ENCODE measurements around the gene CHAD.

Gene CHAD

DNA sequence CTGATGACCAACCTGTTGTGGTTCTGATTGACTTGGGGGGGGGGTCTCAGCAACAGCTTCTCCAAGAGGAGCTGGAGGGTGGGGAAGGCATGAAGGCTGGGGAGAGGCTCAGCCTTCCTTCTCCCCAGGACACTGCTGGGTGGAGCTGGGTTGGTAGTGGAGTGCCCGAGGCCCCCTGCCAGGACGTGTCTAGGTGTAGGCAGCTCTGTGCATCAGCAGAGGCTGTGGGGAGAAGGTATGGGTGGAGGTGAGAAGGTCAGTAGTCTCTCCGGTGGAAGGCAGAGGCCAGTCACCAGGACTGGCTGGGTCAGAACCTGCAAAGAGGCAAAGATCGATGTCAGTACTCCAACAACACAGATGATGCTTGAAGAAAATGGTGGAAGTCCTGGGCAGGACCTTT lies 3.9 kb downstream of the CHAD start:
- Histone ChIP-seq H3K9ac (ENCODE audit: low read length) (no peak overlapping the region), H3K4me2 (ENCODE audit: low read length, poor library complexity, severe bottlenecking) (no peak overlapping the region), H3K18ac (ENCODE audit: low read depth in 1 of 2, low read length in 2 of 2) (no peak overlapping the region), H3K14ac (ENCODE audit: low read length in 2 of 2) (no peak overlapping the region), H3K79me1 (replicated peaks; ENCODE audit: low read length, poor library complexity, severe bottlenecking) (no peaks in the 10 kb centered on the region), H2BK12ac (ENCODE audit: low read length in 2 of 2) (no peak overlapping the region), H2BK15ac (ENCODE audit: low read depth, poor library complexity, severe bottlenecking) (no peak overlapping the region), H3K4me3 (ENCODE audit: insufficient read depth in 1 of 2, low read depth in 1 of 2, low read length in 2 of 2) (no peak overlapping the region), H4K91ac (ENCODE audit: low read length) (no peak overlapping the region), H3K9me3 (ENCODE audit: control insufficient read depth, low read length) (no peaks in the 10 kb centered on the region), H3K36me3 (ENCODE audit: control insufficient read depth in 1 of 2, insufficient read depth in 2 of 2, low read depth in 1 of 2, low read length in 2 of 2) (peaks cover 0 to 56% of the 10 kb centered on the region in 2 experiments), H2BK120ac (ENCODE audit: low read depth, low read length) (no peak overlapping the region), H2AK5ac (ENCODE audit: low read length, severe bottlenecking) (no peak overlapping the region), H3K27me3 (ENCODE audit: control insufficient read depth in 1 of 2, insufficient read depth in 1 of 2, low read length in 2 of 2) (peaks cover 17 to 35% of the 10 kb centered on the region in 2 experiments), H2AFZ (ENCODE audit: low read depth, low read length) (no peak overlapping the region), H3K4me1 (ENCODE audit: control insufficient read depth, insufficient read depth, low read depth, low read length) (peaks cover 14% of the 10 kb centered on the region), H3K4ac (ENCODE audit: low read depth in 1 of 2, low read length in 2 of 2) (no peak overlapping the region), H3K23ac (ENCODE audit: low read length in 2 of 2) (no peak overlapping the region), H4K8ac (ENCODE audit: low read length) (no peak overlapping the region), H3K27ac (ENCODE audit: low read length, poor library complexity, severe bottlenecking) (no peak overlapping the region), H2BK5ac (ENCODE audit: low read depth, low read length, poor library complexity, severe bottlenecking) (no peak overlapping the region)
- WGBS, result 93% methylated on average over 4 of the region's 4 CpGs
- no peak for DNase-seq

- no peak overlapping the region for H3K27ac ChIP-seq (ENCODE audit: low read length, poor library complexity, severe bottlenecking)
- no peaks in the 10 kb centered on the region for H3K79me1 ChIP-seq (replicated peaks; ENCODE audit: low read length, poor library complexity, severe bottlenecking)
- no peak overlapping the region for H2BK15ac ChIP-seq (ENCODE audit: low read depth, poor library complexity, severe bottlenecking)
- no peaks in the 10 kb centered on the region for H3K9me3 ChIP-seq (ENCODE audit: control insufficient read depth, low read length)
- H3K4me3 ChIP-seq (ENCODE audit: insufficient read depth in 1 of 2, low read depth in 1 of 2, low read length in 2 of 2), result no peak overlapping the region
- 100% methylated on average over 3 of the region's 3 CpGs for WGBS
- no peak overlapping the region for H2BK12ac ChIP-seq (ENCODE audit: low read length in 2 of 2)
- no peak overlapping the region for H3K4me2 ChIP-seq (ENCODE audit: low read length, poor library complexity, severe bottlenecking)
- H3K9ac ChIP-seq (ENCODE audit: low read length), result no peak overlapping the region
- H3K18ac ChIP-seq (ENCODE audit: low read depth in 1 of 2, low read length in 2 of 2), result no peak overlapping the region
- H3K27me3 ChIP-seq (ENCODE audit: control insufficient read depth in 1 of 2, insufficient read depth in 1 of 2, low read length in 2 of 2), result peaks cover 12 to 29% of the 10 kb centered on the region in 2 experiments
- H4K8ac ChIP-seq (ENCODE audit: low read length), result no peak overlapping the region
- no peak overlapping the region for H2AFZ ChIP-seq (ENCODE audit: low read depth, low read length)
- no peak overlapping the region for H2BK120ac ChIP-seq (ENCODE audit: low read depth, low read length)
- no peak overlapping the region for H3K4ac ChIP-seq (ENCODE audit: low read depth in 1 of 2, low read length in 2 of 2)
- no peak overlapping the region for H2AK5ac ChIP-seq (ENCODE audit: low read length, severe bottlenecking)
- no peak for DNase-seq
- no peak overlapping the region for H2BK5ac ChIP-seq (ENCODE audit: low read depth, low read length, poor library complexity, severe bottlenecking)
- H3K36me3 ChIP-seq (ENCODE audit: control insufficient read depth in 1 of 2, insufficient read depth in 2 of 2, low read depth in 1 of 2, low read length in 2 of 2), result peaks cover 0 to 56% of the 10 kb centered on the region in 2 experiments
- peaks cover 15% of the 10 kb centered on the region for H3K4me1 ChIP-seq (ENCODE audit: control insufficient read depth, insufficient read depth, low read depth, low read length)
- no peak overlapping the region for H3K14ac ChIP-seq (ENCODE audit: low read length in 2 of 2)
- H4K91ac ChIP-seq (ENCODE audit: low read length), result no peak overlapping the region
- no peak overlapping the region for H3K23ac ChIP-seq (ENCODE audit: low read length in 2 of 2)
Measured at GRCh38 chr17:50464121-50464520, 4.6 kb downstream of the CHAD start.

DNA sequence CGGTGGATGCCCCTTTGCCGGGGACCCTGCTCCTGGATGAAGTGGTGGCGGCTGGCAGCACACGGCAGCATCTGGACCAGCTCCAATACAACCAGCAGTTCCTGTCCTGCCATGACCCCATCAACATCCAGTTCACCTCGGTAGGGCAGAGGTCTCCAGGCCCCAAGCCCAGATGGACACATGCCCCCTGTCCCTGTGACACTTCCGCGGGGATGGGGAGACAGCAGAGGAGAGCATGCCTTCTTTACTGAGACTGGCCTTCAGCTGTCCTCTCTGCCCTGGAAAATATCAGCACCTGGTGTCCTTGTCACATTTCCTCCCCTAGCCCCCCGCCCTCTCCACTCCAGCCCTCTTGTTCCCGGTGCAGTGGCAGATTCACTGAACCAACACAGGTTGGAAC lies 6.2 kb downstream of the CHAD start:
- no peak overlapping the region for H2BK5ac ChIP-seq (ENCODE audit: low read depth, low read length, poor library complexity, severe bottlenecking)
- no peaks in the 10 kb centered on the region for H3K79me1 ChIP-seq (replicated peaks; ENCODE audit: low read length, poor library complexity, severe bottlenecking)
- H3K4me3 ChIP-seq (ENCODE audit: insufficient read depth in 1 of 2, low read depth in 1 of 2, low read length in 2 of 2), result no peak overlapping the region
- no peak overlapping the region for H3K27ac ChIP-seq (ENCODE audit: low read length, poor library complexity, severe bottlenecking)
- no peak overlapping the region for H2BK120ac ChIP-seq (ENCODE audit: low read depth, low read length)
- no peak overlapping the region for H4K8ac ChIP-seq (ENCODE audit: low read length)
- no peak overlapping the region for H3K4me2 ChIP-seq (ENCODE audit: low read length, poor library complexity, severe bottlenecking)
- H3K23ac ChIP-seq (ENCODE audit: low read length in 2 of 2), result no peak overlapping the region
- no peak overlapping the region for H2BK12ac ChIP-seq (ENCODE audit: low read length in 2 of 2)
- no peak overlapping the region for H4K91ac ChIP-seq (ENCODE audit: low read length)
- H2BK15ac ChIP-seq (ENCODE audit: low read depth, poor library complexity, severe bottlenecking), result no peak overlapping the region
- no peak for DNase-seq
- H3K9me3 ChIP-seq (ENCODE audit: control insufficient read depth, low read length), result no peaks in the 10 kb centered on the region
- peaks cover 8% of the 10 kb centered on the region for H3K4me1 ChIP-seq (ENCODE audit: control insufficient read depth, insufficient read depth, low read depth, low read length)
- no peak overlapping the region for H3K18ac ChIP-seq (ENCODE audit: low read depth in 1 of 2, low read length in 2 of 2)
- H2AFZ ChIP-seq (ENCODE audit: low read depth, low read length), result no peak overlapping the region
- no peak overlapping the region for H3K9ac ChIP-seq (ENCODE audit: low read length)
- no peak overlapping the region for H3K14ac ChIP-seq (ENCODE audit: low read length in 2 of 2)
- no peak overlapping the region for H2AK5ac ChIP-seq (ENCODE audit: low read length, severe bottlenecking)
- no peak overlapping the region for H3K4ac ChIP-seq (ENCODE audit: low read depth in 1 of 2, low read length in 2 of 2)
- H3K27me3 ChIP-seq (ENCODE audit: control insufficient read depth in 1 of 2, insufficient read depth in 1 of 2, low read length in 2 of 2), result peaks cover under 1 to 12% of the 10 kb centered on the region in 2 experiments
- H3K36me3 ChIP-seq (ENCODE audit: control insufficient read depth in 1 of 2, insufficient read depth in 2 of 2, low read depth in 1 of 2, low read length in 2 of 2), result peaks cover 0 to 47% of the 10 kb centered on the region in 2 experiments
- WGBS, result 87% methylated on average over 9 of the region's 9 CpGs

- DNase-seq, result no peak
- H2AFZ ChIP-seq (ENCODE audit: low read depth, low read length), result no peak overlapping the region
- peak overlapping the region in 1 of 2 experiments; percentile 2 for H3K14ac ChIP-seq (ENCODE audit: low read length in 2 of 2)
- no peak overlapping the region for H3K4ac ChIP-seq (ENCODE audit: low read depth in 1 of 2, low read length in 2 of 2)
- H2AK5ac ChIP-seq (ENCODE audit: low read length, severe bottlenecking), result no peak overlapping the region
- no peak overlapping the region for H3K27ac ChIP-seq (ENCODE audit: low read length, poor library complexity, severe bottlenecking)
- H2BK15ac ChIP-seq (ENCODE audit: low read depth, poor library complexity, severe bottlenecking), result no peak overlapping the region
- H2BK5ac ChIP-seq (ENCODE audit: low read depth, low read length, poor library complexity, severe bottlenecking), result no peak overlapping the region
- H2BK120ac ChIP-seq (ENCODE audit: low read depth, low read length), result no peak overlapping the region
- H3K23ac ChIP-seq (ENCODE audit: low read length in 2 of 2), result no peak overlapping the region
- peaks cover 0 to 47% of the 10 kb centered on the region in 2 experiments for H3K36me3 ChIP-seq (ENCODE audit: control insufficient read depth in 1 of 2, insufficient read depth in 2 of 2, low read depth in 1 of 2, low read length in 2 of 2)
- WGBS, result 96% methylated on average over 14 of the region's 14 CpGs
- H3K79me1 ChIP-seq (replicated peaks; ENCODE audit: low read length, poor library complexity, severe bottlenecking), result no peaks in the 10 kb centered on the region
- no peak overlapping the region for H4K8ac ChIP-seq (ENCODE audit: low read length)
- no peak overlapping the region for H3K18ac ChIP-seq (ENCODE audit: low read depth in 1 of 2, low read length in 2 of 2)
- H3K9me3 ChIP-seq (ENCODE audit: control insufficient read depth, low read length), result no peaks in the 10 kb centered on the region
- no peak overlapping the region for H3K4me2 ChIP-seq (ENCODE audit: low read length, poor library complexity, severe bottlenecking)
- no peak overlapping the region for H3K9ac ChIP-seq (ENCODE audit: low read length)
- H4K91ac ChIP-seq (ENCODE audit: low read length), result no peak overlapping the region
- no peak overlapping the region for H3K4me3 ChIP-seq (ENCODE audit: insufficient read depth in 1 of 2, low read depth in 1 of 2, low read length in 2 of 2)
- H3K4me1 ChIP-seq (ENCODE audit: control insufficient read depth, insufficient read depth, low read depth, low read length), result peaks cover 8% of the 10 kb centered on the region
- peaks cover 0 to 4% of the 10 kb centered on the region in 2 experiments for H3K27me3 ChIP-seq (ENCODE audit: control insufficient read depth in 1 of 2, insufficient read depth in 1 of 2, low read length in 2 of 2)
- no peak overlapping the region for H2BK12ac ChIP-seq (ENCODE audit: low read length in 2 of 2)
Measured at GRCh38 chr17:50461550-50462132, 7.0 kb downstream of the CHAD start.
